ENCODE data around the gene MCU. TPM values are rescaled to one million over a fixed set of nuclear protein-coding genes. Genes with fewer than 3 reads are reported as not detected.

Gene MCU
- polyA plus RNA-seq, 1 donor from 2014 or later, result 22.9 TPM

- Histone ChIP-seq H2AFZ (ENCODE audit: low read depth, low read length) (no peak overlapping the region), H3K9ac (ENCODE audit: low read length) (no peak overlapping the region), H3K27ac (ENCODE audit: low read length) (no peak overlapping the region), H3K4me2 (ENCODE audit: low read length) (no peak overlapping the region), H3K4me3 (ENCODE audit: low read length) (no peak overlapping the region), H3F3A (ENCODE audit: insufficient read depth, low read length, poor library complexity, severe bottlenecking) (no peaks in the 10 kb centered on the region), H3K9me2 (ENCODE audit: insufficient read depth, low read length) (no peaks in the 10 kb centered on the region), H4K20me1 (ENCODE audit: insufficient read depth) (no peaks in the 10 kb centered on the region), H3K9me3 (ENCODE audit: low read length) (no peaks in the 10 kb centered on the region), H3K36me3 (ENCODE audit: insufficient read depth, low read length) (no peaks in the 10 kb centered on the region), H3K79me2 (replicated peaks; ENCODE audit: insufficient read depth, low read length) (no peaks in the 10 kb centered on the region), H3K27me3 (ENCODE audit: insufficient read depth, low read depth, low read length) (no peaks in the 10 kb centered on the region)
- TF ChIP-seq MXI1 (conservative IDR thresholded peaks at IDR 0.05; ENCODE audit: poor library complexity, severe bottlenecking), result no peak
- TF ChIP-seq SMC3 (conservative IDR thresholded peaks at IDR 0.05; ENCODE audit: poor library complexity), result no peak
- no peak for TF ChIP-seq EP300 (conservative IDR thresholded peaks at IDR 0.05; ENCODE audit: poor library complexity, severe bottlenecking)
- no peak for TF ChIP-seq RAD21 (conservative IDR thresholded peaks at IDR 0.05)
- TF ChIP-seq REST (IDR thresholded peaks at IDR 0.05; ENCODE audit: borderline replicate concordance), result no peak
- no peak for TF ChIP-seq EZH2 (IDR thresholded peaks at IDR 0.05; ENCODE audit: borderline replicate concordance, insufficient read depth, low read length, poor library complexity, severe bottlenecking)
- TF ChIP-seq POLR2AphosphoS5 (IDR thresholded peaks at IDR 0.05), result no peak
- no peak for TF ChIP-seq CTCF (IDR thresholded peaks at IDR 0.05; ENCODE audit: poor library complexity, severe bottlenecking)
- TF ChIP-seq TAF1 (IDR thresholded peaks at IDR 0.05; ENCODE audit: low read depth), result no peak
These were observed 232.4 kb downstream of the MCU start for GRCh38 chr10:72924351-72924750.

GRCh38 chr10:72925951-72926465 is 234.1 kb downstream of the MCU start:
- Histone ChIP-seq H3K79me2 (replicated peaks; ENCODE audit: insufficient read depth, low read length) (no peaks in the 10 kb centered on the region), H3K9me2 (ENCODE audit: insufficient read depth, low read length) (no peaks in the 10 kb centered on the region), H4K20me1 (ENCODE audit: insufficient read depth) (no peaks in the 10 kb centered on the region), H3K27me3 (ENCODE audit: insufficient read depth, low read depth, low read length) (no peaks in the 10 kb centered on the region), H3K9me3 (ENCODE audit: low read length) (no peaks in the 10 kb centered on the region), H3K36me3 (ENCODE audit: insufficient read depth, low read length) (no peaks in the 10 kb centered on the region), H3K4me2 (ENCODE audit: low read length) (no peak overlapping the region), H2AFZ (ENCODE audit: low read depth, low read length) (no peak overlapping the region), H3F3A (ENCODE audit: insufficient read depth, low read length, poor library complexity, severe bottlenecking) (no peaks in the 10 kb centered on the region), H3K4me3 (ENCODE audit: low read length) (no peak overlapping the region), H3K9ac (ENCODE audit: low read length) (no peak overlapping the region), H3K27ac (ENCODE audit: low read length) (no peak overlapping the region)
- TF ChIP-seq TAF1 (IDR thresholded peaks at IDR 0.05; ENCODE audit: low read depth), result no peak
- TF ChIP-seq RAD21 (conservative IDR thresholded peaks at IDR 0.05), result no peak
- TF ChIP-seq EP300 (conservative IDR thresholded peaks at IDR 0.05; ENCODE audit: poor library complexity, severe bottlenecking), result no peak
- TF ChIP-seq CTCF (IDR thresholded peaks at IDR 0.05; ENCODE audit: poor library complexity, severe bottlenecking), result no peak
- TF ChIP-seq POLR2AphosphoS5 (IDR thresholded peaks at IDR 0.05), result no peak
- no peak for TF ChIP-seq SMC3 (conservative IDR thresholded peaks at IDR 0.05; ENCODE audit: poor library complexity)
- TF ChIP-seq REST (IDR thresholded peaks at IDR 0.05; ENCODE audit: borderline replicate concordance), result no peak
- no peak for TF ChIP-seq EZH2 (IDR thresholded peaks at IDR 0.05; ENCODE audit: borderline replicate concordance, insufficient read depth, low read length, poor library complexity, severe bottlenecking)
- TF ChIP-seq MXI1 (conservative IDR thresholded peaks at IDR 0.05; ENCODE audit: poor library complexity, severe bottlenecking), result no peak

All from neural cell (in vitro differentiated cells).